HepG2 (cell line): Measurements from ENCODE around the gene FIZ1. TPM values are rescaled to one million over a fixed set of nuclear protein-coding genes. Genes with fewer than 3 reads are reported as not detected.

Experiments
- CCDC6 ChIP-seq: sonication (generic); formaldehyde crosslinking; IDR thresholded peaks from 2 replicates; pipeline ENCODE4 v1.8.1; 2022; ENCODE audit warnings: mild to moderate bottlenecking, missing genetic modification reagents, moderate library complexity
- CEBPB ChIP-seq: IDR thresholded peaks from 2 replicates; pipeline ENCODE4 v1.6.1; 2011; ENCODE audit warnings: low read depth, low read length, improper control_type of control experiment, borderline replicate concordance
- ELF4 ChIP-seq: sonication (generic); formaldehyde crosslinking; IDR thresholded peaks from 2 replicates; pipeline ENCODE4 v1.5.0; 2020; ENCODE audit warnings: missing genetic modification reagents, mild to moderate bottlenecking, moderate library complexity, borderline replicate concordance
- EP300 ChIP-seq, 3 experiments: sonication (generic) in 1 of 3; formaldehyde crosslinking in 1 of 3; IDR thresholded peaks; 2 replicates each; pipeline versions ENCODE4 v1.5.1 to v1.6.1; 2011 to 2020; ENCODE audit warnings: low read depth in 2 of 3, low read length in 2 of 3, borderline replicate concordance in 1 of 3, improper control_type of control experiment in 1 of 3, mild to moderate bottlenecking in 1 of 3, missing genetic modification reagents in 1 of 3, moderate library complexity in 1 of 3
- HNRNPK ChIP-seq: fragments of 200-400 bp; formaldehyde crosslinking; IDR thresholded peaks from 2 replicates; pipeline ENCODE4 v1.6.1; 2018; ENCODE audit warnings: low read length, low read depth, moderate library complexity, mild to moderate bottlenecking; ENCODE audit not compliant: poor library complexity, severe bottlenecking
- JARID2 ChIP-seq: sonication (generic); formaldehyde crosslinking; IDR thresholded peaks from 2 replicates; pipeline ENCODE4 v1.8.1; 2023; ENCODE audit warnings: missing genetic modification reagents, inconsistent platforms; ENCODE audit not compliant: insufficient replicate concordance
- POLR2AphosphoS5 ChIP-seq: IDR thresholded peaks from 2 replicates; pipeline ENCODE4 v1.6.1; 2012; ENCODE audit warnings: low read depth, low read length
- WIZ ChIP-seq: sonication (generic); formaldehyde crosslinking; IDR thresholded peaks from 2 replicates; pipeline ENCODE4 v1.5.1; 2020; ENCODE audit warnings: mild to moderate bottlenecking, missing genetic modification reagents
- ZNF256 ChIP-seq: sonication (generic); formaldehyde crosslinking; conservative IDR thresholded peaks from 2 replicates; pipeline ENCODE4 v1.4.0; 2020; ENCODE audit warnings: missing genetic modification reagents
- ZNF331 ChIP-seq: sonication (generic); formaldehyde crosslinking; IDR thresholded peaks from 2 replicates; pipeline ENCODE4 v1.4.0; 2020; ENCODE audit warnings: missing genetic modification reagents
- ZNF460 ChIP-seq: sonication (generic); formaldehyde crosslinking; IDR thresholded peaks from 2 replicates; pipeline ENCODE4 v1.5.1; 2020; ENCODE audit warnings: missing genetic modification reagents, mild to moderate bottlenecking, borderline replicate concordance
- ZNF546 ChIP-seq: sonication (generic); formaldehyde crosslinking; conservative IDR thresholded peaks from 2 replicates; pipeline ENCODE4 v1.8.1; 2023; ENCODE audit warnings: mild to moderate bottlenecking, missing genetic modification reagents
- ZNF549 ChIP-seq: sonication (generic); formaldehyde crosslinking; IDR thresholded peaks from 2 replicates; pipeline ENCODE4 v1.5.0; 2020; ENCODE audit warnings: missing genetic modification reagents
- ZNF746 ChIP-seq: sonication (generic); formaldehyde crosslinking; IDR thresholded peaks from 2 replicates; pipeline ENCODE4 v1.8.0; 2022; ENCODE audit warnings: mild to moderate bottlenecking, missing genetic modification reagents
- ZNF782 ChIP-seq: sonication (generic); formaldehyde crosslinking; IDR thresholded peaks from 2 replicates; pipeline ENCODE4 v1.4.0; 2020; ENCODE audit warnings: missing genetic modification reagents, mild to moderate bottlenecking, borderline replicate concordance
- polyA plus RNA-seq, 8 experiments: library from polyadenylated mRNA; depleted of rRNA in 3 of 8; stranded (reverse) in 7 of 8; unstranded in 1 of 8; fragments of >200 nt; fragmentation: Illumina TruSeq in 4 of 8; extraction: Trizol in 4 of 8; gene quantifications; 2 replicates each; pipeline versions ENCODE4 v1.2.1 to v1.2.3, GENCODE V29; 2011 to 2016; ENCODE audit warnings: low read depth in 4 of 8, missing spikeins in 1 of 8, mixed read lengths in 1 of 8; ENCODE audit not compliant: insufficient read depth in 1 of 8
- total RNA-seq, 5 experiments: library from RNA; depleted of rRNA; stranded (reverse); fragments of >200 nt; fragmentation: Illumina TruSeq; extraction: Trizol; gene quantifications; 2 replicates each; pipeline ENCODE4 v1.2.3, GENCODE V29; 2016; ENCODE audit warnings: low read depth in 1 of 5
- TF ChIP-seq, protein P1 (sequence below): sonication (generic); formaldehyde crosslinking; IDR thresholded peaks from 2 replicates; pipeline ENCODE4 v1.5.0; 2020; ENCODE audit warnings: mild to moderate bottlenecking, missing genetic modification reagents
- TF ChIP-seq, protein P2 (sequence below): sonication (generic); formaldehyde crosslinking; IDR thresholded peaks from 2 replicates; pipeline ENCODE4 v1.8.0; 2022; ENCODE audit warnings: mild to moderate bottlenecking, missing genetic modification reagents; ENCODE audit not compliant: insufficient replicate concordance
- TF ChIP-seq, protein P3 (sequence below): sonication (generic); formaldehyde crosslinking; IDR thresholded peaks from 2 replicates; pipeline ENCODE4 v1.5.1; 2020; ENCODE audit warnings: mild to moderate bottlenecking, missing genetic modification reagents, borderline replicate concordance

The FIZ1 gene
- total and polyA plus RNA-seq, 2 of the 13 experiments (the other 11 are each of a cell fraction or from before 2014, with no cell fraction given) = 3.6 to 5.9 TPM

DNA sequence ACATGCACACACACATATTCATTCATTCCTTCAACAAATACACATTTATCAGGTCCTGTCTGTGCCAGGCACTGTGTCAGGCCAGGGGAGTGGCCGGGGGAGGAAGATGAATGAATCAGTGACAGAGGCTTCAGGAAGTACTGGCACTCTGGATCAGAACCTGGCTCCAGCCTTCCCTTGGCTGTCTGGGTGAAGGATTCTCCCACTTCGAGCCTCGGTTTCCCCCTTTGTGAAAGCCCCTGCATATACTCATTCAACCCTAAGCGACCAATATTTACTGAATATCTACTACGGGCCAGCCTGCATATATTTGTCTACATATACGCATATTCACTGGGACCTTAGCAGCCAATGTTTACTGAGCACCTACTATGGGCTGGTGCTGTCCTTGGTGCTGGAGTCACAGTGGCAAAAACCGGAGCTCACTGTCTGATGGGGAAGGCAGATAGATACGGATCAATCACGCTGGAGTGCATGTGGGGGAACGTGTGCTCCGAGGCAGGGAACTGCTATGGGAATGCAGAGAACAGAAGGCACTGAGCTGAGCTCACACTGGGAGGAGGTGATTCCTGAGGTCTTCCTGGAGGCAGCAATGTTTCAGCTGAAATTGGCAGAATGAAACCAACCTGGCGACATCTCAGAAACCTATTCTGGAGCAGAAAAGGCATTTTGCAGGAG lies 18.0 kb downstream of the FIZ1 start (continued):
- TF ChIP-seq ELF4 (CRISPR knock-in tag) (no peak), ZNF746 (CRISPR knock-in tag) (no peak; the same call in 1 of the 2 replicates), CCDC6 (CRISPR knock-in tag) (no peak; the same call in 1 of the 2 replicates), ZNF549 (no peak), ZNF782 (CRISPR knock-in tag) (peak; percentile 33; the same call in 1 of the 2 replicates), EP300 (IDR thresholded peaks at IDR 0.05; ENCODE audit: low read depth in 2 of 2, low read length in 2 of 2) (0 out of 4 replicates have a peak, but pooled peaks of 1 of the 2 experiments have one; percentile 0), EP300 (CRISPR knock-in tag; IDR thresholded peaks at IDR 0.05; ENCODE audit: borderline replicate concordance) (no peak), HNRNPK (no peak), CEBPB (no peak), ZNF331 (CRISPR knock-in tag) (peak; percentile 62; the same call in 1 of the 2 replicates), ZNF256 (no peak), ZNF460 (no peak), WIZ (CRISPR knock-in tag) (peak; percentile 83; the same call in 1 of the 2 replicates), POLR2AphosphoS5 (no peak), ZNF546 (CRISPR knock-in tag) (no peak; the same call in 1 of the 2 replicates), JARID2 (CRISPR knock-in tag) (no peak)
- TF ChIP-seq, protein P1, sequence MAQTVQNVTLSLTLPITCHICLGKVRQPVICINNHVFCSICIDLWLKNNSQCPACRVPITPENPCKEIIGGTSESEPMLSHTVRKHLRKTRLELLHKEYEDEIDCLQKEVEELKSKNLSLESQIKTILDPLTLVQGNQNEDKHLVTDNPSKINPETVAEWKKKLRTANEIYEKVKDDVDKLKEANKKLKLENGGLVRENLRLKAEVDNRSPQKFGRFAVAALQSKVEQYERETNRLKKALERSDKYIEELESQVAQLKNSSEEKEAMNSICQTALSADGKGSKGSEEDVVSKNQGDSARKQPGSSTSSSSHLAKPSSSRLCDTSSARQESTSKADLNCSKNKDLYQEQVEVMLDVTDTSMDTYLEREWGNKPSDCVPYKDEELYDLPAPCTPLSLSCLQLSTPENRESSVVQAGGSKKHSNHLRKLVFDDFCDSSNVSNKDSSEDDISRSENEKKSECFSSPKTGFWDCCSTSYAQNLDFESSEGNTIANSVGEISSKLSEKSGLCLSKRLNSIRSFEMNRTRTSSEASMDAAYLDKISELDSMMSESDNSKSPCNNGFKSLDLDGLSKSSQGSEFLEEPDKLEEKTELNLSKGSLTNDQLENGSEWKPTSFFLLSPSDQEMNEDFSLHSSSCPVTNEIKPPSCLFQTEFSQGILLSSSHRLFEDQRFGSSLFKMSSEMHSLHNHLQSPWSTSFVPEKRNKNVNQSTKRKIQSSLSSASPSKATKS (CRISPR knock-in tag) = no peak
- TF ChIP-seq, protein P2, sequence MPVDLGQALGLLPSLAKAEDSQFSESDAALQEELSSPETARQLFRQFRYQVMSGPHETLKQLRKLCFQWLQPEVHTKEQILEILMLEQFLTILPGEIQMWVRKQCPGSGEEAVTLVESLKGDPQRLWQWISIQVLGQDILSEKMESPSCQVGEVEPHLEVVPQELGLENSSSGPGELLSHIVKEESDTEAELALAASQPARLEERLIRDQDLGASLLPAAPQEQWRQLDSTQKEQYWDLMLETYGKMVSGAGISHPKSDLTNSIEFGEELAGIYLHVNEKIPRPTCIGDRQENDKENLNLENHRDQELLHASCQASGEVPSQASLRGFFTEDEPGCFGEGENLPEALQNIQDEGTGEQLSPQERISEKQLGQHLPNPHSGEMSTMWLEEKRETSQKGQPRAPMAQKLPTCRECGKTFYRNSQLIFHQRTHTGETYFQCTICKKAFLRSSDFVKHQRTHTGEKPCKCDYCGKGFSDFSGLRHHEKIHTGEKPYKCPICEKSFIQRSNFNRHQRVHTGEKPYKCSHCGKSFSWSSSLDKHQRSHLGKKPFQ (CRISPR knock-in tag) = no peak
- TF ChIP-seq, protein P3, sequence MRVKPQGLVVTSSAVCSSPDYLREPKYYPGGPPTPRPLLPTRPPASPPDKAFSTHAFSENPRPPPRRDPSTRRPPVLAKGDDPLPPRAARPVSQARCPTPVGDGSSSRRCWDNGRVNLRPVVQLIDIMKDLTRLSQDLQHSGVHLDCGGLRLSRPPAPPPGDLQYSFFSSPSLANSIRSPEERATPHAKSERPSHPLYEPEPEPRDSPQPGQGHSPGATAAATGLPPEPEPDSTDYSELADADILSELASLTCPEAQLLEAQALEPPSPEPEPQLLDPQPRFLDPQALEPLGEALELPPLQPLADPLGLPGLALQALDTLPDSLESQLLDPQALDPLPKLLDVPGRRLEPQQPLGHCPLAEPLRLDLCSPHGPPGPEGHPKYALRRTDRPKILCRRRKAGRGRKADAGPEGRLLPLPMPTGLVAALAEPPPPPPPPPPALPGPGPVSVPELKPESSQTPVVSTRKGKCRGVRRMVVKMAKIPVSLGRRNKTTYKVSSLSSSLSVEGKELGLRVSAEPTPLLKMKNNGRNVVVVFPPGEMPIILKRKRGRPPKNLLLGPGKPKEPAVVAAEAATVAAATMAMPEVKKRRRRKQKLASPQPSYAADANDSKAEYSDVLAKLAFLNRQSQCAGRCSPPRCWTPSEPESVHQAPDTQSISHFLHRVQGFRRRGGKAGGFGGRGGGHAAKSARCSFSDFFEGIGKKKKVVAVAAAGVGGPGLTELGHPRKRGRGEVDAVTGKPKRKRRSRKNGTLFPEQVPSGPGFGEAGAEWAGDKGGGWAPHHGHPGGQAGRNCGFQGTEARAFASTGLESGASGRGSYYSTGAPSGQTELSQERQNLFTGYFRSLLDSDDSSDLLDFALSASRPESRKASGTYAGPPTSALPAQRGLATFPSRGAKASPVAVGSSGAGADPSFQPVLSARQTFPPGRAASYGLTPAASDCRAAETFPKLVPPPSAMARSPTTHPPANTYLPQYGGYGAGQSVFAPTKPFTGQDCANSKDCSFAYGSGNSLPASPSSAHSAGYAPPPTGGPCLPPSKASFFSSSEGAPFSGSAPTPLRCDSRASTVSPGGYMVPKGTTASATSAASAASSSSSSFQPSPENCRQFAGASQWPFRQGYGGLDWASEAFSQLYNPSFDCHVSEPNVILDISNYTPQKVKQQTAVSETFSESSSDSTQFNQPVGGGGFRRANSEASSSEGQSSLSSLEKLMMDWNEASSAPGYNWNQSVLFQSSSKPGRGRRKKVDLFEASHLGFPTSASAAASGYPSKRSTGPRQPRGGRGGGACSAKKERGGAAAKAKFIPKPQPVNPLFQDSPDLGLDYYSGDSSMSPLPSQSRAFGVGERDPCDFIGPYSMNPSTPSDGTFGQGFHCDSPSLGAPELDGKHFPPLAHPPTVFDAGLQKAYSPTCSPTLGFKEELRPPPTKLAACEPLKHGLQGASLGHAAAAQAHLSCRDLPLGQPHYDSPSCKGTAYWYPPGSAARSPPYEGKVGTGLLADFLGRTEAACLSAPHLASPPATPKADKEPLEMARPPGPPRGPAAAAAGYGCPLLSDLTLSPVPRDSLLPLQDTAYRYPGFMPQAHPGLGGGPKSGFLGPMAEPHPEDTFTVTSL (CRISPR knock-in tag) = no peak
